K562 (cell line): ENCODE data around the gene MYPN. TPM values are rescaled to one million over a fixed set of nuclear protein-coding genes. Genes with fewer than 3 reads are reported as not detected.

Source experiments
- EHMT2 ChIP-seq: fragments of 450-650 bp; IDR thresholded peaks from 2 replicates; pipeline ENCODE4 v1.6.1; 2018; ENCODE audit warnings: antibody characterized with exemption
- GABPA ChIP-seq: fragments of 200-800 bp; sonication (Bioruptor generic); conservative IDR thresholded peaks from 2 replicates; pipeline ENCODE4 v1.6.1; 2016; ENCODE audit warnings: low read depth, missing genetic modification characterization, missing compliant biosample characterization
- MED1 ChIP-seq: sonication (generic); formaldehyde crosslinking; IDR thresholded peaks from 2 replicates; pipeline ENCODE4 v1.8.1; 2023; ENCODE audit warnings: missing genetic modification reagents, borderline replicate concordance
- NCOR1 ChIP-seq: fragments of 450-650 bp; IDR thresholded peaks from 2 replicates; pipeline ENCODE4 v1.6.1; 2016; ENCODE audit warnings: mild to moderate bottlenecking, moderate library complexity
- NONO ChIP-seq, 2 experiments: fragments of 200-400 bp in 1 of 2; fragments of 450-650 bp in 1 of 2; formaldehyde crosslinking in 1 of 2; IDR thresholded peaks; 2 replicates each; pipeline ENCODE4 v1.6.1; 2017; ENCODE audit warnings: low read depth in 2 of 2, mild to moderate bottlenecking in 2 of 2, moderate library complexity in 2 of 2, low read length in 1 of 2
- PATZ1 ChIP-seq: fragments of 250-450 bp; sonication (Bioruptor Pico); IDR thresholded peaks from 2 replicates; pipeline ENCODE4 v1.5.0; 2020; ENCODE audit warnings: mild to moderate bottlenecking, borderline replicate concordance
- TCF3 ChIP-seq: sonication (generic); formaldehyde crosslinking; IDR thresholded peaks from 2 replicates; pipeline ENCODE4 v1.4.0; 2020; ENCODE audit warnings: mild to moderate bottlenecking, missing genetic modification reagents
- TCF7 ChIP-seq: sonication (generic); IDR thresholded peaks from 2 replicates; pipeline ENCODE4 v1.6.1; 2016; ENCODE audit warnings: antibody characterized with exemption, borderline replicate concordance
- TGIF2 ChIP-seq: sonication (generic); formaldehyde crosslinking; IDR thresholded peaks from 2 replicates; pipeline ENCODE4 v1.8.1; 2022; ENCODE audit warnings: mild to moderate bottlenecking, missing genetic modification reagents, moderate library complexity
- ZKSCAN3 ChIP-seq: fragments of 250-450 bp; sonication (Bioruptor Pico); IDR thresholded peaks from 2 replicates; pipeline ENCODE4 v1.4.0; 2020
- ZNF280A ChIP-seq: fragments of 450-650 bp; IDR thresholded peaks from 2 replicates; pipeline ENCODE4 v1.6.1; 2018; ENCODE audit warnings: mild to moderate bottlenecking, low read depth; ENCODE audit not compliant: partially characterized antibody
- polyA plus RNA-seq, 8 experiments: library from polyadenylated mRNA; depleted of rRNA in 4 of 8; stranded (reverse) in 5 of 8; unstranded in 3 of 8; fragments of >200 nt; fragmentation: Nextera tagmentation in 2 of 8; fragmentation: Illumina TruSeq in 1 of 8; extraction: Ambion mirVana in 2 of 8; extraction: Trizol in 1 of 8; gene quantifications; 2 replicates each; pipeline versions ENCODE4 v1.2.1 to v1.2.3, GENCODE V29; 2011 to 2014; ENCODE audit warnings: inconsistent platforms in 1 of 8, missing spikeins in 1 of 8
- total RNA-seq, 7 experiments: library from RNA; depleted of rRNA in 6 of 7; stranded (reverse); fragments of >200 nt in 6 of 7; fragmentation: Illumina TruSeq in 2 of 7; extraction: Trizol in 2 of 7; gene quantifications; 2 replicates each; pipeline versions ENCODE4 v1.2.1 to v1.2.3, GENCODE V29; 2011 to 2021; ENCODE audit warnings: low replicate concordance in 1 of 7
- TF ChIP-seq, protein P1 (sequence below): sonication (generic); formaldehyde crosslinking; IDR thresholded peaks from 2 replicates; pipeline ENCODE4 v1.8.0; 2022; ENCODE audit warnings: mild to moderate bottlenecking, missing genetic modification reagents
- TF ChIP-seq, protein P2 (sequence below): fragments of 250-450 bp; sonication (Bioruptor Pico); IDR thresholded peaks from 2 replicates; pipeline ENCODE4 v1.8.0; 2022; ENCODE audit warnings: inconsistent platforms, mild to moderate bottlenecking, moderate library complexity, borderline replicate concordance
- TF ChIP-seq, protein P3 (sequence below): sonication (generic); formaldehyde crosslinking; IDR thresholded peaks from 2 replicates; pipeline ENCODE4 v1.8.0; 2023; ENCODE audit warnings: mild to moderate bottlenecking, missing genetic modification reagents
- TF ChIP-seq, protein P4 (sequence below): IDR thresholded peaks from 2 replicates; pipeline ENCODE4 v1.6.1; 2012; ENCODE audit warnings: low read depth, low read length, improper control_type of control experiment, borderline replicate concordance

The MYPN gene
- total and polyA plus RNA-seq, 9 of the 15 experiments (the other 6 are each of a cell fraction or from before 2014, with no cell fraction given): not detected

DNA sequence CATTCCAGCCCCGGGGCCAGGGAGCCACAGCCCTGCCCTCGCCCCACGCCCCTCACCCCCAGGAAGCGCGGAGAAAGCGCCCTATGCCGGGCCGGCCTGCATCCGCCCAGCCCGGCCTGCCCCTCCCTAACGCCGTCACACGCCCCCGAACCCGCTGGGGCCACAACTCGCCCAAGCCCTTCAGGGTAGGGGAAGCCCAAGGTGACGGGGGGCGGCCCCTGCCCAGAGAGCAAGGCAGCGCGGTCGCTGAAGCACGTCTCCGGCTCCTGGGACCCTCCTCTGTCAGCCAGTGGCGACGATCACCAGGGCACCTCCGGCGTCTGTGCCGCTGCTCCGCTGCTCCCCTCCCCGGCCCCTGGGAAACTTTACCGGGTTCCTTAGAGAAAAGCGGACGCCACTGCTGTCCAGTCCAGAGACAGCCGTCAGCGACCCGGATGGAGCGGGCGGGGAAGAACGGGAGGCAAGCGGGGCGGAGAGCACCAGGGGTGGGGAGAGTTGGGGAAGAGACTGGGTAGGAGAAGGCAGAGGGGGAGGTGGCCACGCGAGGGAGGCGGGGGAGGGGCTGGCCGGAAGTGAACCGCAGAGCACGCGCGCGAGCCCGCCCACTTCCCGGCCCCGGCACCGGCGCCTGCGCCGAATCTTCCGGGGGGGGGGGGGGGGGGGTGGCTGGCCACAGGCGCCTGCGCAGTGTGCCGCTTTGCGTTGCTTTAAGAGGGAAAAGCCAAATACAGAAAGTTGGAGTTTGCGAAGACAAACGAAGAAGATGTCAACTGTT lies 34.3 kb upstream of the MYPN start, which contains the start of gene HERC4 (continued):
- TF ChIP-seq, protein P1, sequence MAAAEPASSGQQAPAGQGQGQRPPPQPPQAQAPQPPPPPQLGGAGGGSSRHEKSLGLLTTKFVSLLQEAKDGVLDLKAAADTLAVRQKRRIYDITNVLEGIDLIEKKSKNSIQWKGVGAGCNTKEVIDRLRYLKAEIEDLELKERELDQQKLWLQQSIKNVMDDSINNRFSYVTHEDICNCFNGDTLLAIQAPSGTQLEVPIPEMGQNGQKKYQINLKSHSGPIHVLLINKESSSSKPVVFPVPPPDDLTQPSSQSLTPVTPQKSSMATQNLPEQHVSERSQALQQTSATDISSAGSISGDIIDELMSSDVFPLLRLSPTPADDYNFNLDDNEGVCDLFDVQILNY (CRISPR knock-in tag): peak; percentile 90
- TF ChIP-seq MED1 (CRISPR knock-in tag): no peak
- TF ChIP-seq, protein P2, sequence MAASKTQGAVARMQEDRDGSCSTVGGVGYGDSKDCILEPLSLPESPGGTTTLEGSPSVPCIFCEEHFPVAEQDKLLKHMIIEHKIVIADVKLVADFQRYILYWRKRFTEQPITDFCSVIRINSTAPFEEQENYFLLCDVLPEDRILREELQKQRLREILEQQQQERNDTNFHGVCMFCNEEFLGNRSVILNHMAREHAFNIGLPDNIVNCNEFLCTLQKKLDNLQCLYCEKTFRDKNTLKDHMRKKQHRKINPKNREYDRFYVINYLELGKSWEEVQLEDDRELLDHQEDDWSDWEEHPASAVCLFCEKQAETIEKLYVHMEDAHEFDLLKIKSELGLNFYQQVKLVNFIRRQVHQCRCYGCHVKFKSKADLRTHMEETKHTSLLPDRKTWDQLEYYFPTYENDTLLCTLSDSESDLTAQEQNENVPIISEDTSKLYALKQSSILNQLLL (CRISPR knock-in tag): no peak
- TF ChIP-seq ZNF280A: no peak
- TF ChIP-seq TCF7: no peak
- TF ChIP-seq TGIF2 (CRISPR knock-in tag): no peak
- TF ChIP-seq PATZ1 (CRISPR knock-in tag): no peak
- TF ChIP-seq, protein P3, sequence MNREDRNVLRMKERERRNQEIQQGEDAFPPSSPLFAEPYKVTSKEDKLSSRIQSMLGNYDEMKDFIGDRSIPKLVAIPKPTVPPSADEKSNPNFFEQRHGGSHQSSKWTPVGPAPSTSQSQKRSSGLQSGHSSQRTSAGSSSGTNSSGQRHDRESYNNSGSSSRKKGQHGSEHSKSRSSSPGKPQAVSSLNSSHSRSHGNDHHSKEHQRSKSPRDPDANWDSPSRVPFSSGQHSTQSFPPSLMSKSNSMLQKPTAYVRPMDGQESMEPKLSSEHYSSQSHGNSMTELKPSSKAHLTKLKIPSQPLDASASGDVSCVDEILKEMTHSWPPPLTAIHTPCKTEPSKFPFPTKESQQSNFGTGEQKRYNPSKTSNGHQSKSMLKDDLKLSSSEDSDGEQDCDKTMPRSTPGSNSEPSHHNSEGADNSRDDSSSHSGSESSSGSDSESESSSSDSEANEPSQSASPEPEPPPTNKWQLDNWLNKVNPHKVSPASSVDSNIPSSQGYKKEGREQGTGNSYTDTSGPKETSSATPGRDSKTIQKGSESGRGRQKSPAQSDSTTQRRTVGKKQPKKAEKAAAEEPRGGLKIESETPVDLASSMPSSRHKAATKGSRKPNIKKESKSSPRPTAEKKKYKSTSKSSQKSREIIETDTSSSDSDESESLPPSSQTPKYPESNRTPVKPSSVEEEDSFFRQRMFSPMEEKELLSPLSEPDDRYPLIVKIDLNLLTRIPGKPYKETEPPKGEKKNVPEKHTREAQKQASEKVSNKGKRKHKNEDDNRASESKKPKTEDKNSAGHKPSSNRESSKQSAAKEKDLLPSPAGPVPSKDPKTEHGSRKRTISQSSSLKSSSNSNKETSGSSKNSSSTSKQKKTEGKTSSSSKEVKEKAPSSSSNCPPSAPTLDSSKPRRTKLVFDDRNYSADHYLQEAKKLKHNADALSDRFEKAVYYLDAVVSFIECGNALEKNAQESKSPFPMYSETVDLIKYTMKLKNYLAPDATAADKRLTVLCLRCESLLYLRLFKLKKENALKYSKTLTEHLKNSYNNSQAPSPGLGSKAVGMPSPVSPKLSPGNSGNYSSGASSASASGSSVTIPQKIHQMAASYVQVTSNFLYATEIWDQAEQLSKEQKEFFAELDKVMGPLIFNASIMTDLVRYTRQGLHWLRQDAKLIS (CRISPR knock-in tag): peak; percentile 20; the same call in 1 of the 2 replicates
- no peak for TF ChIP-seq EHMT2
- TF ChIP-seq TCF3: no peak
- no peak for TF ChIP-seq NCOR1
- TF ChIP-seq NONO (IDR thresholded peaks at IDR 0.05; ENCODE audit: low read depth in 2 of 2, low read length in 1 of 2): peak in 1 of 2 experiments; percentile 89; a peak in 1 of 4 replicates
- TF ChIP-seq GABPA: peak; percentile 94
- TF ChIP-seq ZKSCAN3 (CRISPR knock-in tag): no peak
- TF ChIP-seq, protein P4, sequence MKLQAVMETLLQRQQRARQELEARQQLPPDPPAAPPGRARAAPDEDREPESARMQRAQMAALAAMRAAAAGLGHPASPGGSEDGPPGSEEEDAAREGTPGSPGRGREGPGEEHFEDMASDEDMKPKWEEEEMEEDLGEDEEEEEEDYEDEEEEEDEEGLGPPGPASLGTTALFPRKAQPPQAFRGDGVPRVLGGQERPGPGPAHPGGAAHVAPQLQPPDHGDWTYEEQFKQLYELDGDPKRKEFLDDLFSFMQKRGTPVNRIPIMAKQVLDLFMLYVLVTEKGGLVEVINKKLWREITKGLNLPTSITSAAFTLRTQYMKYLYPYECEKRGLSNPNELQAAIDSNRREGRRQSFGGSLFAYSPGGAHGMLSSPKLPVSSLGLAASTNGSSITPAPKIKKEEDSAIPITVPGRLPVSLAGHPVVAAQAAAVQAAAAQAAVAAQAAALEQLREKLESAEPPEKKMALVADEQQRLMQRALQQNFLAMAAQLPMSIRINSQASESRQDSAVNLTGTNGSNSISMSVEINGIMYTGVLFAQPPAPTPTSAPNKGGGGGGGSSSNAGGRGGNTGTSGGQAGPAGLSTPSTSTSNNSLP: no peak
